Stimulated activated CD4-positive, alpha-beta T cell treated with anti-CD3 and anti-CD28 coated beads, Interleukin-4, amount 100 ng/mL, for 48 hours (primary cell): ENCODE measurements around the gene PLCH1.

Experiments used
- DNase-seq, 2 donors: peaks; one replicate each; pipeline ENCODE4 v3.0.0-alpha.2; 2020; ENCODE audit warnings: low read depth in 2 of 2

PLCH1 gene

DNA sequence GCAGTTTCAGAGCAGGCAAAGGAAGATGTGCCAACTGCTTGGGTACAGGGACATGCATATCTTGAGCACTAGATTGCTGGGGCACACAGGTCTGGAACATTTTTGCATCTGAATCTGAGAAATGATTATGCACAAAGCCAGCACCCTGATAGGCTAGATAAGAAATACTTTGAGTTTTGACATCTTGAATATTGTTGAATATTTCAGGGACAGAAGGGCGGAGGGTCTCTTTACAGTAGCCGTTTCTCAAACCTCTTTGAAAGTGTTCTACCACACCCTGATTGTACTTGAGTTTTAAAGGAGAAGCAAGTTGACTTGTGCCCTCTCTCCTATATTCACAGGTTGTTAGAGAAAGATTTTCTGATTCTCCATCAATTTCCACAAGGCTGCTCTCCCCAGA, 263.3 kb downstream of the PLCH1 start:
- no peak for DNase-seq

DNA sequence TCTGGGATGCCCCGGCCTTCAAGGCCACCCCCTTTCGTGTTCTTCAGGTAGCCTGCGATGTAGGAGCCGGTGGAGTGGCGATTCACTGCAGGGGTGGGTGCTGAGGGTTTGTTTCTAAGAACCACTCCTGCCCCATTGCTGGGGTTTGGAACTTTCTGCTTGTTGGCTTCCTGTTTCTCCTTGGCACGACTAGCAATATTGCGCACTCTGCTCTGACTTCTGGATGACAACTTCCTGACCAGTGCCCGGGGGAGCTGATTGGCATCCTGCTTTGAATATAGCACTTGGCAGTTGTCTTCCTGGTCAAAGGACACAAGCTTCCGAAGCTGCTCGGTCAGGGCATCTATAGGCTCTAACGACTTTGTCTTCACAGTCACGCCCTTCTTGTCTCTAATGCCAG, 263.8 kb downstream of the PLCH1 start:
- no peak for DNase-seq

DNA sequence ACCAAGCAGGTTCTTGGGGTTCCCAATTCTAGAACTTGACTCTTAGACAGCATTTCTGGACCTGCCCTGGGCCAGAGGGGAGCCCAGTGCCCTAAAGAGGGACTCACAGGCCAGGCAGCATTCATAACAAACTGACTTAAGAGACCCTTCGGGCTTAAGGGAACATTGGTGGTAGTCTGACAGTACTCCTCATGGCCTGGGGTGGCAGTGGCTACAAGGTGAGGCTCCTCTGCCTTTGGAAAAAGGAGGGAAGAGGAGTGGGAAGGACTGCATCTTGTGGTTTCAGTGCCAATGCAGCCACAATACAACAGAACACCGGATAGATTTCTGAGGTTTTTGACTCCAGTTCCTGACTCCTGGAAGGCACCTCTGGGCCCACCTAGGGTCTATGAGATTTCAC, 279.2 kb downstream of the PLCH1 start:
- DNase-seq: no peak

DNA sequence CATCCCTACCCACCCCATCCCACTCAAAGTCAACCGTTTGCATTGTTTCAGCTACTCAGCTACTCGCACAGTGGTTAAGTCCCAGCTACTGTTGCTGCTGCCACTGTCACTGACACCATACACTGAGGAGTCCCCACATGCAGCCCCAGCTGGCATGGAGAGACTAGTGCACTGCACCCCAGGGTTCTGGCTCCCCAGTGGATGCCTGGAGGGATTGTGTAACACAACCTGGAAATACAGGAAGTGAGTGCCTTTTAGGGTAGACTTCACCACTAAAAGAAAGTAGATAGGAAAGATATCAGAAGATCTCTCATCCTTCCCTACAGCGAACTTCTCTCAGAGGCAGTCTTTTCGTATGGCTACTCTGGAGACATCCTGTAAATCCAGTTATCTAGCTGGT, 282.2 kb downstream of the PLCH1 start:
- no peak for DNase-seq

DNA sequence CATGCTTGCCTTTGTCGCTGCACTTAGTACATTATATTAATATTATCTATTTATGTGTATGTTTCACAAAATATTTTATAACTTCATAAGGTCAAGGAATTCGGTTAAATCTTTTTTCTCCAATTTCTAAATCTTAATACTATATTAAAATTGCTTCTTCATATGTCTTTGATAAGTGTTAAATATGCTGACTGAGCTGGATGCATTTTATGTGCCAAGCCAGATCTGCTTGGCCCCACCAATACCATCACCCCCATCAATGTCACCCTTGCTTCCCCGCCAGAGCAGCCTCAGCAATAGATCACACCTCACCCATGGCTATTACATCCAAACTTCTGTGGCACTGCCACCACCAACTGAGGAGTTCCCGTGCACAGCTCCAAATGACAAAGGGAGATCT, 287.3 kb downstream of the PLCH1 start:
- DNase-seq: no peak

DNA sequence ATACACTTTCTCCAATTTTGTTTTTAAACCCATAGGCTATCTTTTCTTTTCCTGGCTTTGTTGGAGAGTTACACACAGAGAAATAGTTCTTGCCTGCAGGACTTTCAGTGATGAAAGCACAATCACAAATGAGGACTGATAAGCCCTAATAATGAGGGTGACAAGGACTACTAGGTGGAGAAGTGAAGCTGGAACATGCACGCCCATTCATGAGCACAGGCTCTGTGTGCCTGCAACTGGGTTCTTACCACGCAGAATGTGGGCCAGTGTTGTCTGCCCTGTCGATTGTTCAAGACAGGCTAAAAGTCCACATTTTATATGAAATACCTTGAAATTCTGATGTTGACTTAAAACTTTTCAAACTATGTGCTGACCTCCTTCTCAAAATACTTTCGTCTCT, 289.1 kb downstream of the PLCH1 start:
- no peak for DNase-seq

DNA sequence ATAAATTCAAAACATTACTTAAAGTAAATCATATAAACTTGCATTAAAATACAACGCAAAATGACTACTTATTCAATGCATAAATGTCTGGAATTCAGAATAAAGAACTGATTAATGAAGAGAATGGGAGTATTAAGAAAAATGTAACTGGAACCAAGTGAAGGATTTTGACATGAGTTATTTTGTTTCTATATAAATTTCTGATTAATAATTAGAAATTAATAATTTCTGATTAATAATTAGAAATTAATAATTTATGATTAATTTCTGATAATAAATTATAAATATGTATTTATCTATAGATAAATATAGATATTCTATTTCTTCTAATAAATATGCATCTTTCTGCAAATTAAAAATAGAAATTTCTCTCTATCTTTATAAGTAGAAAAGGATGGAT, 291.4 kb downstream of the PLCH1 start:
- DNase-seq: no peak

DNA sequence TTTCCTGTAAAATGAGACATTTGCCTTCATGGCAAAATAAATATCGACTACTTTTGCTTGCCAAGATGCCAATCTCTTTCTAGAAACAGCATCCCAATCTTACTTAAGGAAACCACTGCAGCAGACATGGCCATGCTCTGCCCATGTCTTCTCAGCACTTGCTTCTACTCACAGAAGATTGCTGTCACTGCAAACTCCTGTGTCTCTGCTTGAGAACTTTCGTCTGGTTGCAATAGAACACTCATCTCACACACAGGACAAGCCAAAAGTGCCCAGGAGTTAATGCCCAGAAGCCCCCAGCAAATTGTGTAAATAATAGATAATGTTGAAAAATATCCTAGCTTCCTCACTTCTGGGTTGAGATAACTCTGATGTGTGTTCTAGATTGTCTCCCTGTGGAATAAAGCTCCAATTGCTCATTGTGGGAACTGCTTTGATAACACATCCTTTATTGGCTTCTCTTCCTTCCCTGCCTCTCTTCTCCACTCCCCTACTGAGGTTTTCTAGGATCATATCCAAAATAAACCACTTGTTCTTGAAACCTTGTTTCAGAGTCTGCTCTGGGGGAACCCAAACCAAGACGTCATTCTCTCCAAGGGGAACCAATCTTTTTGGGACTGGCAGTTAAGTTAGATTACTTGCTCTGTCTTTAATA, 295.1 kb downstream of the PLCH1 start:
- DNase-seq: no peak

DNA sequence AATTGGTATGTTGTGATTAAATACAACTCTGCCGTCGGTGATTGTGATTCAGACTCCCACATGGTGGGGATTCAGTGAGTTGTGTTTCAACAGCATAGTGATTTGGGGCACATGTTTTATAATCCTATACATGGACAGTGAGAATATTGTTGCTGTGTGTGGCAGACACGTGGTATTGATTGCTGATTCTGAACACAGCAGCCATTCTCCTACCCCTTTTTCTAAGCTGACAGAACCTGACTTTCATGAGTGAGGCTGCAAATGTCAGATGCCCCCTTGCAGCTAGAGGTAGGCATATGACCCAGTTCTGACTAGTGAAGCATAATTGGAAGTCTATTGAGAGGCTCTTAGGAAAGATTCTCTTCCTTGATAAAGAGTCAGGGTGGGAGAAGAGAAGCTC, 296.3 kb downstream of the PLCH1 start:
- no peak for DNase-seq

DNA sequence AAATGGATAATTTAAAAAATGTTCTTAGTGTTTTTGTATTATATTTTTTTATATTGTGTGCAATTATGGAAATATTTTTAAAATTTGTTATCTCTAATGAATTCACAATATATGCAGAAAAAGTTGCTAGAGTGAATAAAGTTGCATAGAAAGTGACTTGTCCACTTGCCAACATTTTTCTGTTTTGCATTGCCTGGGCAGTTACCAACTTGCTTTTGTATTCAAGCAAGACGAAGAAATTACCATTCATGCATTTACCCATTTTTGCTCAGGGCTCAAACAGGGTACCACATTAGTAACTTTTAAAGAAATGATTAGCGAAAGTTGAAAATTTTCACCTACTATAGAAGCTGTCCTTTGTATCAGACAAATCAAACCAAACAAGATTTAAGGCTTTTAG, 298.5 kb downstream of the PLCH1 start:
- DNase-seq: no peak

DNA sequence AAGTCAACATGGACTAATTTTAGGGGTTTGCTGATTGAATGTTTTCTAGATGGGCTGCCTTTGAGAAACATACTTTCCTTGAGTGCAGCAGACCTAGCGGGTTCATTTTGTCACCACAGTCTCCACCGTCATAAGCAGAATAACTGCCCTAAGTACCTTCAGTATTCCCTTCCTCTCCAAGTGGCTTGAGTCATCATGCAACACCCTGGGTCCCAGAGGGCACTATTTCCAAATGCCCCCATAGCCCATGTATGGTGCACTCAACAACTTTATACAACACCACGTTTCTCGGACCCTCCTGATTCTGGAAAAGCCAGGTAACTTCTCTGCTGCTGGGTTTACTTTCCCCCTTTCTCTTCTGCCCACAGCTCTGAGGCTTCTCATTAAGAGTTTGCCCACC, 300.1 kb downstream of the PLCH1 start:
- DNase-seq: no peak

DNA sequence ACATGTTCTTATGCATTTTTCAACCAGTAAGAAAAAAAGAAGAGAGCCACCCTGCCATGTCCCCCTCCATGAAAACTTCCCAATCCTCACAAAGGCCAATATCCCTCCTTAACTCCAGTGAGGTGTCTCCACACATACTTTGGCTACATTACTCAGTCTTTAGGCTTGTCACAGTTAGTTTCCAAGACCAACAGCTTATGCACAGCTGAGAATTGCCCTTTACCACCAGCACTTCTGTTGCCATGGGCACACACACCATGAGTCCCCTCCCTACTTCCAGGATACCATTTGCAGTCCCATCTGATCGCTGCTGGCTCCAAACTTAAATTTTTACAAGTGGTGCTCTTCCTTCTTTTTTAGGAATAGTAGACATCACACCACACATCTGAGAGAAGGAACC, 301.1 kb downstream of the PLCH1 start:
- no peak for DNase-seq

DNA sequence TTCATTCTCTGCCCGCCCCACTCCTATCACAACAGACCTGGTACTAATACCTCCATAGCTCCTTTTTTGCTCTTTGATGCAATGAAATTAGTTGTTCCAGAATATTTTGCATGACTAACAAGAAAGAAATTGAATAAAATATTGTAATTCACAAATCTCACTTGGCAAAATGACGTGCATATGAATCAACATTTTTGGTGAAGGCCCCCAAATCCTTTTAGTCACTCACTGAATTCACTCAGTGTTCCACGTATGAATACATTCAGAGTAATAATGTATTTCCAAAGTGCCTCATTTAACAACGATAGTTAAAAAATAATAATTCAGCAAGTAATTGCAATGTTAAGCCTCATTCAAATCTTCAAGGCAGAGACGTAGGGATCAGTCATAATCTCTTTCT, 302.8 kb downstream of the PLCH1 start:
- no peak for DNase-seq

DNA sequence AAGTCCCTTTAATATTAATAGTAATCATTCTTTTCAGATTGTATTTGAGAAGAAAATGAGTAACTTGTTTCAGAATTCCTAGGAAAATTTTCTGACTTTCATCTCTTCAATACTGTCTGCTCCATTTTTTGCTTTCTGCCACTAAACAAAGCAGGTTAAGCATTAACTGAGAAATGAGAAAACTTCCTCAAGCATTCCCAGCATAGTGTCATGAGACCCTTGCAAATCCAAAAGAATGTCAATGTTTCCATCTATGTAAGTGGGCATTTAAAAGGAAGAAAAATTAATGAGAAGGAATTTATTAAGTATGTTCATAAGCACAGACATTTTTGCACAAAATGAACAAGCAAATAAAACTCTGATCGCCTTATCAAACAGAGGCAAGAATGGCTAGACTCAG, 303.4 kb downstream of the PLCH1 start:
- DNase-seq: no peak

DNA sequence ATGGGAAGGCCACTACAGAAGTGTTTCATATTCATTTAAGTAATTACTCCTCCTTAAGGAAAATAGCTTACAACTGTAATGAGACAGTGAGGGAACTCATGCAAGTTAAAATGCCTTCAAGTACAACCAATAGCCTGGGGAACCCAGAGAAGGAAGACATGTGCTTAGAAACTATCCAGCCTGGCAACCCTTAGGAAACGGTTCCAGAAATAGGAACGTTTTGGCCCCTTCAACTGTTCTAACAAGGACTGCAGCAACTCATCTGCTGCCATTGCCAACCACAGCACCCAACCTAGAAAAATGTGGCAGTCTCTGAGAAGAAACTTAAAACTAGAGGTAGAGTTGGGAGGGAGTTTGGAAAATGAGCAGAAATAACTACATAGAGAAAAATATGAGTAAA, 303.8 kb downstream of the PLCH1 start:
- DNase-seq: no peak

DNA sequence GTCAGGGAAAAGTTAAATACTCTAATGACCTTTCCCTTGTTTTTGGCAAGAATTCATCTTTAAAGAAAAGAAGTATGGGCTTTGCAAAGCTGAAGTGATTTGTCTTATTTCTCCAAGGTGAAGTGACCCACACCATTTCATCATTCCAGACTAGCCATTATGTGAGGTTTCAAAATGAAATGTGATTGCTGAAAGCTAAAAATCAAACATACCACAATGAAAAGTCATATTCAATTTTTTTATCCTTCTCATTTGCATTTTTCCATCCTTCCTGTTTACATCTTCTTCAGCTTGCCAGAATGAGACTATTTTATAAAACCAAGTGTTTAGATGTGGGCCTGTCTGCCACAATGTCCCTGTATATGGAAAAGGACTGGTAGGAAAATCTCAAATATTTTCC, 309.1 kb downstream of the PLCH1 start:
- no peak for DNase-seq

DNA sequence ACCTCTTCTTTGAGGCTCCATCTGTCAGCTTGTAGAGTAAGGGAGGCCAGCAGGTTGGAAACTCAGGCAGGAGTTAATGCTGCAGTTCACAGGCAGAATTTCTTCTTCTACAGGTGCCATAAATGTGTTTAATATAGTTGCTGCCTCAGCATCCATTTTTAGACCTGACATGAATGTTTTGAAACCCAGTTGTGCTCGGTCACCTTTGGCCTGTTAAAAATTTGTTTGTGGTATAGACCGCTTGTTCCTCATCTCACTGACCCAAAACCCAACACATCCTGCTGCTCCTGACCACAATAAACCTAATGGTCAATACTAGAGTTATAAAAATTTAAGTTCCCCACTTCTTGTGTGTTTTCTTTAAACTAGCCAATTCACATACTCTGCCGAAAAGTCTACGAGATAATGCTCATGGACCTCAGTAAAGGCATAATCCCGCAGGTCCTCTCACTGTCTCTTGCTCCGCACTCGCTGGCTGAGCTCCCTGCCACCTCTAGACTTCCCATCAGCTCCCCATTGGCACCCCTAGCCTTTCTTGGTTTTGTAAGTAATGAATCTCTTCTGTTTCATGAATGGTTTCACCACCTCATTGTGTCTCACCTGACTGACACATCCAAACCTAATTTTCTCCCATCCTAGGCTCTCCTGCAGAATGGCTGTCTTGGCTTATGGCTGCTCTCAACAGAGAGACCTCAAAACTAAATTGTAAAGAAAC, 312.9 kb downstream of the PLCH1 start:
- DNase-seq: no peak

DNA sequence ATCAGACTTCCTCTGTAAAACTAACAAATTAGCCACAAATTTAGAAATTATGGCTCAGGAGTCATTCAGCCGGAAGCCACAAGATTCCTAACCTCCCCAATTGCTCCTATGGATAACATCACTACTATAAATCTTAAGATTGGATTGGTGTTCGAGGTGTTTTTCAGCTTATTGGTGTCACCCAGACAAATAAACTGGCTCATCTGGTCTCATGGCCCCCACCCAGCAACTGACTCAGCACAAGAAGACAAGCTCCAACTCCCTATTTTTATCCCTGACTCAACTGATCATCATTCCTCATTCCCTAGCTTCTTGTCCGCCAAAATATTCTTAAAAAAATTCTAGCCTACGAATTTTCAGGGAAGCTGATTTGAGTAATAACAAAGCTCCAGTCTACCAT, 316.3 kb downstream of the PLCH1 start:
- no peak for DNase-seq

DNA sequence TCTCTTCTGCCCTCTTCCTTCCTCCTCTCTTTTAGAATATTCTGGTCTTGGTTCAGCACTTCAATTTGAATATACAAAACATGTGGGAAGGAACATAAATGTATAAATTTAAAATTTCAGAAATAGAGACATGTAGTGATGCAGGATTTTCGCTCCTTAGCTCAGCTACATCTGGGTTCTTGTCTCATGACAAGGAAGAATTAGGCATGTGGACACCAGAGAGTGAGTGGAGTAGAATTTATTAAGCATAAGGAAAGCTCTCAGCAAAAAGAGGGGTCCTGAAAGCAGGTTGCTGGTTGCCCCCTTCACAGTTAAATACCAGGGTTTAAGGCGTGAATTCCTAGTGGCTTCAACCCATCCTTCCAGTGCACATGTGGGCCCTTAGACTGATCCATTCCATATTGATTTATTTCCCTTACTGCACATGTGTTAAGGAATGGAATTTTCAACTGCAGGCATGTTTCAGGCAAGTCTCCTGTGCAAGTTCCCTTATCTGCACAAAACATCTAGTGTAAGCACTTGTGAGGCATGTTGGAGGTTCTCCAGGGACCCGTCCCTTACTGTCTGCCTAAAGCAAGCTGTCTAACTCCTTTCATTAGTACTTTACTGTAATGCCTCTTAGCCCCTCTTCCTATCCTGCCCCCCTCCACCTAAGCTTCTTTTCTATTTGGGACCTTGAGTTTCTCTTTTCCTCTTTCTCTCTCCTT, 318.2 kb downstream of the PLCH1 start:
- no peak for DNase-seq

DNA sequence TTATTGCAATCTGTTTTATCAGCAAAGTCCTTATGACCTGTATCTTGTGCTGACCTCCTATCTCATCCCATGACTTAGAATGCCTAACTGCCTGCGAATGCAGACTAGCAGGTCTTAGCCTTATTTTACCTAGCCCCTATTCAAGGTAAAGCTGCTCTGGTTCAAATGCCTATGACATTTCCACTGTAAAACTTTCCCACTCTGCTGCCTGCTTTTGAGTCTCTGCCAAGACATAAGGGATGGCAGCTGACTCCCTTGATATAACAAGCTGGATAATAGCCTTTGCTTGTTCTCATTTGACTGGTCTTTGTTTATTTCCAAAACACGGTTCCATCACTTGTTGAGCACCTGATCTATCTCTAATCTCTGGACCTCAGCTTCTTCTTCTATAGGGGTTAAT, 319.5 kb downstream of the PLCH1 start:
- no peak for DNase-seq

DNA sequence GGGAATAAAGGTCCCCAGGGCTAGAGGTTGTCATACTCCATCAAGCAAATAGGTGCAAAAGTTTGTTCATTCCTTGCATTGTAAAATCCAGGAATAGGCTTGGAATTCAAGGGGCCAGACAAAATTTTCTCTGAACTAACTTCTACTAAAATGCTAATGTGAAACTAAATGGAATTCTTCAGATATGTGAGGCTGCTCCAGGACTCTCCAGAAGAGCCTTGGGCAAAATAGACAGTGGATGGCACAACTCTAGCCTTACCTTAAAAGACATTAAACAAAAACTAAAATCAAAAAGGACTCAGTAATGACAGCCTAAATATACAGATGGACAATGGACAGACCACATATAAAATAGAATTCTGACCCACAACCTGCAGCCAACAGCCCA, 320.6 kb downstream of the PLCH1 start:
- DNase-seq: no peak

DNA sequence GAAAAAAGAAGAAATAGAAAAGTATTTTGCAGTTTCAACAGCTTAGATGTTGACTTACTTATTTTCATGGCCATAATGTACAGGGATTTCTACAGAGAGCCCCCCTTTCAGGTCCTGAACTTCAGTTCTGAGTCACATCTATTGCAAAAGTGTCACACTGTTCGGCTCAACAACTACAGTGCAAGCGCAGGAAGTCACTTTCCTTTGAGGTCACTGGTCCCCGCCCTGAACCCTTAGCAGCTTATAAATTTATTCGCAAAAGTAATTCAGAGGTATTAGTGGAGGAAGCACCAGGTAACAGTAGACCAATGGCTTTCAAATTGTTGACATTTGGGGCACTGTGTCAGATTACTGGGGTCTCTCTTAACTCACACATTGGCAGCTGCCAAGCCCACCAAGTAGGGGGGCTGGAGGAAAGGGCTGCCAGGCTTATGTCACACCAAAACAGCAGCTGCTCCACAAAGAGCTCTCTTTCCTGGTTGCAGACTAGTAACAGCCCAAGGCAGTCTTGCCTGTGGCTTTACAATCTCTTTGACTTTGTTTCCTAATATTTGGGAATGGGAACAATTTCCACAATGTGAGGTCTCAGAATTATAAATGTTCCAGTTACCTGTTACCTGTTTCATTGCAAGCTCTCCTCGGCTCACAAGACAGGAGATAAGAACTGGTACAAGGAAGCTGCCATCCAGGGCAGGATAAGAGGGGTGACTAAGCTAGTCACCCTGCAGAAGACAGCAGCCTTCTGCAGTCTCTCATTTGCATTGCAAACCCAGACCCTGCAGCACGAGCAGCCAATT, 321.1 kb downstream of the PLCH1 start:
- DNase-seq: no peak
